Activated CD4-positive, alpha-beta memory T cell treated with anti-CD3 and anti-CD28 coated beads for 36 hours (primary cell): ENCODE data around the gene SHB. TPM values are rescaled to one million over a fixed set of nuclear protein-coding genes. Genes with fewer than 3 reads are reported as not detected.

Experiments
- CTCF ChIA-PET: fragments of 350-600 bp; sonication (Branson Sonifier 250); formaldehyde crosslinking; loops from one replicate; lab custom pipeline; 2021; ENCODE audit warnings: antibody characterized with exemption, inconsistent platforms; lab: Charles Lee
- POLR2A ChIA-PET: fragments of 350-600 bp; sonication (Branson Sonifier 250); formaldehyde crosslinking; loops from one replicate; lab custom pipeline; 2021; ENCODE audit warnings: antibody characterized with exemption; lab: Charles Lee
- DNase-seq: peaks from one replicate; pipeline ENCODE4 v3.0.0-alpha.2; 2020
- H3K27ac Mint-ChIP-seq: one replicate; pipeline ENCODE4 v1.8.0; 2021; ENCODE audit warnings: mixed read lengths
- H3K27me3 Mint-ChIP-seq: one replicate; pipeline ENCODE4 v1.8.0; 2021; ENCODE audit warnings: mixed read lengths
- H3K36me3 Mint-ChIP-seq: one replicate; pipeline ENCODE4 v1.8.0; 2021; ENCODE audit warnings: mixed read lengths
- H3K4me1 Mint-ChIP-seq: one replicate; pipeline ENCODE4 v1.8.0; 2021; ENCODE audit warnings: low read depth, mixed read lengths
- H3K4me3 Mint-ChIP-seq: one replicate; pipeline ENCODE4 v1.8.0; 2021; ENCODE audit warnings: mild to moderate bottlenecking, mixed read lengths
- H3K9me3 Mint-ChIP-seq: one replicate; pipeline ENCODE4 v1.8.0; 2021; ENCODE audit warnings: mixed read lengths
- intact Hi-C: fragments of 100-400 bp; cut with micrococcal nuclease; formaldehyde crosslinking; loops from one replicate; pipeline ENCODE4 v1.15.1; 2023
- total RNA-seq, 2 experiments: library from RNA; stranded (reverse); gene quantifications; one replicate each; pipeline ENCODE4 v1.2.3, GENCODE V29; 2021

Gene SHB
- total RNA-seq, 2 experiments from 2014 or later, result 1.1 to 1.2 TPM

DNA sequence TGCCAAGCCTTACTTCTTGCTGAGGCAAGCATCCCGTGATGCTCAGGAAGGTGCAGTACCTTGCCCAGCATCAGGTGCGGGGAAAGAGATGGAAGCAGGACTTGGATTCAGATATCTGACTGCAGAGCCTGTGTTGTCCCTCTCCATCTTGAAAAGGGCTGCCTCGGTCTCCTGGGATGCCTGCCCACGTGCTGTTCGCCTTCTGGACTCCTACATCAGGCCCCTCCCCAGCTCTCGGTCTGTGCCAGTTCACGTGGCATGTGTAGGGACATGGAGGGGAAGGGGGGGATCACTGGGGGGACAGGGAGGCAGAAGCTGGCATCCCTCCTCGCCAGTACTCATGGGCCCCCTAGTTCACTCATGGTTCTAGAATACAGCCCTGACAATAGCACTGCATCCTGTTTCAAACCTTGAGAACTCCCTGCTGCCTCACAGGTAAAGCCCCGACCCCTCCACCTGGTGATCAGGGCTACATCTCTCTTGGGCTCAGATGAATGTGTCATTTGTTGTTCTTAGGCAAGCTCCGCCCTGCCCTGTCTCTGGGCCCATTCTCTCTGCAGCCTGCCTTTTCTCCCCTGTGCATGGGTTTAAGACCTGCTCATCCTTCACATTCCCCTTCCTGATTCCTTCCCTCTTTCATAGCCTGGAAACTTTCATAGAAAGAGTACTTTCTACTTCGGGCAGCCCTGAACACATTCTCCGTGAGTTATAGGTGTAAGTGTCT, 126.2 kb downstream of the SHB start:
- CTCF ChIA-PET, result interaction anchor here (0.6 kb wide), 1 partner anchor 23 kb away, joined by 3 read pairs; no protein-coding TSS in a partner anchor
- H3K36me3 Mint-ChIP-seq, result no peaks in the 10 kb centered on the region
- intact Hi-C loops, result no loop called here
- no peak overlapping the region for H3K4me3 Mint-ChIP-seq
- H3K27me3 Mint-ChIP-seq, result no peaks in the 10 kb centered on the region
- POLR2A ChIA-PET, result no interaction called here
- H3K27ac Mint-ChIP-seq, result no peak overlapping the region
- no peaks in the 10 kb centered on the region for H3K9me3 Mint-ChIP-seq
- H3K4me1 Mint-ChIP-seq, result no peaks in the 10 kb centered on the region
- DNase-seq, result no peak

DNA sequence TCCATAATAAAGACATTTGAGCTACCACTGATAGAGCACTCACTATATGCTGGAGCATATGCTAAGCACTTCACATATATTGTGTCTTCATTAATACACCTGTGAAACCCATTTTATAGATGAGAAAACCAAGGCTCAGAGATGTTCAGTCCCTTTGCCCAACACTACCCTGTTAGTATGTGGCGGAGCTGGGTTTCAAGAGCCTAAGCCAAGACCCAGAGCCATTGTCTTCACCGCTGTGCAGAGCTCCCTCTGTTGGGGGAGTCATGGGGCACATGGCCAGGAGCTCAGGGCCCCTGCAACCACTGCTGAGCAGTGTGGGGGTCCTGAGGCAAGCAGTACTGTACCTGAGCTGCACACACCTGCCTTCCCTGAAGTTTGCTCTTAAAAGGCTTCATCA, 127.8 kb downstream of the SHB start:
- intact Hi-C loops, result no loop called here
- ChIA-PET POLR2A (no interaction called here), CTCF (interaction anchor here (1.2 kb wide), 1 partner anchor 27 kb away, joined by 4 read pairs; no protein-coding TSS in a partner anchor)
- Mint-ChIP-seq H3K36me3 (no peaks in the 10 kb centered on the region), H3K27ac (no peak overlapping the region), H3K4me1 (no peaks in the 10 kb centered on the region), H3K27me3 (no peaks in the 10 kb centered on the region), H3K9me3 (no peaks in the 10 kb centered on the region), H3K4me3 (no peak overlapping the region)
- no peak for DNase-seq

DNA sequence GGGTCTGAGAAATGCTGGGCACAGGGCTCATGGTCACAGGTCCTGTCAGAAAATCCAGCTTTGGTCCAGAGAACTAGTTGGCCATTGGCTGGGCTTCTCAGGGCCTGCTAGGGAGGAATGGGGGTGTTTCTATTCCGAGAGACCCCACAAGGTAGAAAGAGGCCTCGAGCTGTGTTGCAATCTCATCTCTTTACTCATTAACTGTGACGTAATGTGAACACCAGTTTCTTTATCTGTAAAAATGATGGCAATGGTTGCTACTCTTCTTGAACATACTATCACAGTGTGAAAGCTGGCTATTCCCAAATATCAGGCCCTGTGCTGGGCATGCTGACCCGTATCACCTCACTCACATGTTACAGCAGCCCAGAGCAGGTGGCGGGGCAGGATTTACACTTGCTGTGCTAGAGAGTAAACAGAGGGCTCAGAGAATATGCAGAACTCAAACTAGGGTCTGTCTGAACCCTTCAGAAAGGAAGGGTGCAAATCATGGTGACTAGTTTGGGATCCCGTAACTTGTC, 129.4 kb downstream of the SHB start:
- no peak overlapping the region for H3K27ac Mint-ChIP-seq
- H3K36me3 Mint-ChIP-seq, result no peaks in the 10 kb centered on the region
- ChIA-PET CTCF (no interaction called here), POLR2A (no interaction called here)
- intact Hi-C loops, result no loop called here
- H3K4me1 Mint-ChIP-seq, result no peaks in the 10 kb centered on the region
- H3K27me3 Mint-ChIP-seq, result no peaks in the 10 kb centered on the region
- no peak for DNase-seq
- H3K9me3 Mint-ChIP-seq, result no peaks in the 10 kb centered on the region
- H3K4me3 Mint-ChIP-seq, result no peak overlapping the region

DNA sequence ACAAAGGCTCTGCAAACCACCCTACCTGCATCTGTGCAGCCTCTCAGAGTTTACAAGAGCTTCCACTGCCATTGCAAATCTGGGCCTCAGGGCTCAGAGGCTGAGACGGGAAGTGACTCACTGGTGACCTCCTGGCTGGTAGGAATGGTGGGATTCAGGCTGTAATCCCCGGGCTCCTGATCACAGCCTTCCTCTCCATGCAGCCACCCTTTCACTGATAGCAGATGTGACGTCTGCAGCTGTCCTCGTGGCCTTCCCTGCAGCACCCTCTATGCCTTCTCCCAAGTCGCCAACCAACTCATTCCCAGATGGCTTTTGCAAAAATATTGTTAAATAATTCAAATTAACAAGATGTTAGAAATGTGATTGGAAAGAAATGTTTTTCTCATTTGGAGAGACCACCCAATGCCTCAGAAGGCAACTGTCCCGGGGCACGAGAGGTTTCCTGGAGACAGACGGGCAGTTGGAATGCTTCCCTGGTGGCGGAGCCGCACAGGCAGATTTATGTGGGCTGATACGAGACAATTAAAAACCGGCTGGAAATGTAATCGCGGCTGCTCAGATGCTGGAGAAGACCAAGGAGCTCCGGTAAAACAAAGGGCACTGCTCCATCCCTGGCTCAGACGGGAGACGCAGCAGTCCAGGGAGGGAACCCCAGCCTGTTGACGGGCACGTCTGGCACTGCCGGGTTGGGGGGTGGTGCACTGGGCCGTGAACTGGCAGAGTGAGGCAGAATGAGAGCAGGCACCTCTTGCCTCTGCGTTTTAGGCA, 130.7 kb downstream of the SHB start:
- Mint-ChIP-seq H3K4me3 (no peak overlapping the region), H3K9me3 (no peaks in the 10 kb centered on the region)
- no peak for DNase-seq

DNA sequence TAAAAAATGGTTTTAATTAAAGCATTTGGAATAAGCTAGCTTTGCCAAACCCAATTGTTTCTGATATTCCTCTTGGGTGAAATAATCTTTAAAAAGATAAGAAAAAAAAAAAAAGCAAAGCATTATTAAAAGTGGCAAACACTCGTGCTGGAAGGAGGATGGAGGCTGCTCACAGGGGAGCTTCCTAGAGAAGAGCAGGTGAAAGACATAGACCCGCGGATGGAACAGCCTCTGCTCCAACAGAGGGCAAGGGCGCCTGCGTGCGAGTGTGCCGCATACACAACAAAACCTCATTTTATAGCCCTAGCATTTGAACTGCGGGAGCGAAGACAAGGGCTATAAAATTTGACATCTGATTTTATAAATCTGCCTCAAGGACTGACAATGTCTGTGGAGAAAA, 131.7 kb downstream of the SHB start:
- intact Hi-C loops, result no loop called here
- H3K4me3 Mint-ChIP-seq, result no peak overlapping the region
- H3K4me1 Mint-ChIP-seq, result no peaks in the 10 kb centered on the region
- no peaks in the 10 kb centered on the region for H3K36me3 Mint-ChIP-seq
- no peaks in the 10 kb centered on the region for H3K27me3 Mint-ChIP-seq
- H3K9me3 Mint-ChIP-seq, result no peaks in the 10 kb centered on the region
- H3K27ac Mint-ChIP-seq, result no peak overlapping the region
- ChIA-PET POLR2A (no interaction called here), CTCF (interaction anchor here (1.1 to 1.6 kb wide), 2 partner anchors 24 to 150 kb away, joined by 4 to 5 read pairs; no protein-coding TSS in a partner anchor)
- no peak for DNase-seq

More for the DNA sequence above, 130.7 kb downstream of the SHB start:
- ChIA-PET CTCF (interaction anchor here (0.9 to 1.6 kb wide), 2 partner anchors 24 to 149 kb away, joined by 3 to 4 read pairs; no protein-coding TSS in a partner anchor), POLR2A (no interaction called here)
- Mint-ChIP-seq H3K27me3 (no peaks in the 10 kb centered on the region), H3K4me1 (no peaks in the 10 kb centered on the region), H3K36me3 (no peaks in the 10 kb centered on the region), H3K27ac (no peak overlapping the region)
- intact Hi-C loops, result no loop called here

DNA sequence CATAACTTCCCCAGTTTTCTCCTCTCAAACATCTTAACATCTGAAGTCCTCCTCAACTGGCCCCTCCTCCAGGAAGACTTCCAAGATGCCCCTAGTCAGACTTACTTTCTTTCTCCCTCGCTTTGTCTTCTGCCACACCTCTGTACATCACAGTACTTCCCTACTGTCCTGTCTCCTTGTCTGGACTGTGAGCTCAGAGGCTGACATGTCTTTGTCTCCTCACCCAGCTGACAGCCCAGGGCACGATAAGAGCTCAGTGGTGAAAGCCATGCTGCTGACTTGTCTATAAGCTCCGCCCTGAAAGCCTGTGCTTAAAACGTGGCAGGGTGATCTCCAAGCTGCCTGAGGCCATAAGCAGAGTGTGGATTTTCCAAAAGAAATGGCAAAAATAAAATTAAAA, 132.1 kb downstream of the SHB start:
- CTCF ChIA-PET, result interaction anchor here (1.1 to 1.6 kb wide), 2 partner anchors 23 to 151 kb away, joined by 4 to 5 read pairs; no protein-coding TSS in a partner anchor
- no peak overlapping the region for H3K4me3 Mint-ChIP-seq
- no peaks in the 10 kb centered on the region for H3K4me1 Mint-ChIP-seq
- H3K9me3 Mint-ChIP-seq, result no peaks in the 10 kb centered on the region
- H3K27ac Mint-ChIP-seq, result no peak overlapping the region
- DNase-seq, result no peak
- no peaks in the 10 kb centered on the region for H3K27me3 Mint-ChIP-seq
- intact Hi-C loops, result no loop called here
- no peaks in the 10 kb centered on the region for H3K36me3 Mint-ChIP-seq
- POLR2A ChIA-PET, result no interaction called here

DNA sequence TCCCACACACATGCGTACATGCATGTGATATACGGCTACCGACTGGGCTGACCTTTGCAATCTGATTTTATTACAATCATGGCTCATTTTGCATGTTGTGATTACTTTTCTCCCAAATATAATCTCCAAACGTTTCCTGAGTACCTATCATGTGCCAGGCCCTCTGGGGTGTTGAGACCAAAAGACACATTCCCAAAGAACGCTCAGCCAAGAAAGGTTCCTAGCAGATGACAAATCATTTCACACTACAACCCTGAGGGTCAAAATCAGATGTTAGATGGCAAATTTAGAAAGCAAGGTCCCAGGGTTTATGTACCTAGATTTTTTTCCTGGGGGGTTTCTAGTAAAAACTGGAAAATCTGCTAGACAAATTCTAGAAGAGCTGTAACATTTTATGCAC, 132.7 kb downstream of the SHB start:
- Mint-ChIP-seq H3K27ac (no peak overlapping the region), H3K36me3 (no peaks in the 10 kb centered on the region), H3K4me1 (no peaks in the 10 kb centered on the region), H3K9me3 (no peaks in the 10 kb centered on the region), H3K27me3 (no peaks in the 10 kb centered on the region), H3K4me3 (no peak overlapping the region)
- ChIA-PET CTCF (interaction anchor here (1.1 to 1.6 kb wide), 2 partner anchors 23 to 151 kb away, joined by 4 to 5 read pairs; no protein-coding TSS in a partner anchor), POLR2A (no interaction called here)
- no peak for DNase-seq
- intact Hi-C loops, result no loop called here

DNA sequence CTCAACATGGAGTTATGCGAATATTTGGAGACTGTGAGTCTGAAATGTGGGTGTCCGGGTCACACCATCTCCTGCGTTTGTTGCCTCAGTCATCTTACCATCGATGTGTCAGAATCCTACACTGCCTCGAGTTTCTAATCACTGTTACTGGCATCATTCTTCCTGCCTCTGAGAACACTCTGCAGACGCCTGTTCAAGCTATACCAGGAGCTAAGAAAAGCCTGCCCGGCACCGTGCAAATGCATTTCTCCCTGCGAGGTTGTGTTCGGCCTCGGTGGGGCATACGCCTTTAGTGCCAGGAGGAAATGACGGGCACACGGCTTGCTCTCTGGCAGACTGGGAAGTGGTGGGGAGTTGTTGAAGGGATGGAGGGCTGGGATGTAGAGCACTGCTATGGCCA, 133.9 kb downstream of the SHB start:
- no peaks in the 10 kb centered on the region for H3K4me1 Mint-ChIP-seq
- no peak overlapping the region for H3K4me3 Mint-ChIP-seq
- POLR2A ChIA-PET, result no interaction called here
- CTCF ChIA-PET, result interaction anchor here (1.4 kb wide), 1 partner anchor 22 kb away, joined by 6 read pairs; no protein-coding TSS in a partner anchor
- no peaks in the 10 kb centered on the region for H3K36me3 Mint-ChIP-seq
- DNase-seq, result no peak
- H3K27ac Mint-ChIP-seq, result no peak overlapping the region
- no peaks in the 10 kb centered on the region for H3K27me3 Mint-ChIP-seq
- peaks cover 3% of the 10 kb centered on the region for H3K9me3 Mint-ChIP-seq
- intact Hi-C loops, result no loop called here

DNA sequence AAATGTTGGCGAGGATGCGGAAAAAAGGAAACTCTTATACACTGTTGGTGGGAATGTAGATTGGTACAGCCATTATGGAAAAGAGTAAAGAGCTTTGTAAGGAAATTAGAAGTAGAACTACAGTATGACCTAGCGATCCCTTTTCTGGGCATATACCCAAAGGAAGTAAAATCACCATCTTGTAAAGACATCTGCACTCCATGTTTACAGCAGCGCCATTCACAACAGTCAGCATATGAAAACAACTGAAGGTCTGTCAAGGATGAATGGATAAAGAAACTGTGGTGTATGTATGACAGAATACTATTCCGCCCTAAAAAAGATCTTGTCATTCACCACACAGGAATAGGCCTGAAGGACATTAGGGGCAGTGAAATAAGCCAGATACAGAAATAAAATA, 137.4 kb downstream of the SHB start:
- DNase-seq, result no peak
- Mint-ChIP-seq H3K4me3 (no peak overlapping the region), H3K36me3 (no peaks in the 10 kb centered on the region), H3K27ac (no peak overlapping the region), H3K4me1 (no peaks in the 10 kb centered on the region), H3K9me3 (peaks cover 3% of the 10 kb centered on the region), H3K27me3 (no peaks in the 10 kb centered on the region)
- intact Hi-C loops, result no loop called here
- ChIA-PET CTCF (interaction anchor here (1.5 kb wide), 1 partner anchor 17 kb away, joined by 4 read pairs; no protein-coding TSS in a partner anchor), POLR2A (no interaction called here)

DNA sequence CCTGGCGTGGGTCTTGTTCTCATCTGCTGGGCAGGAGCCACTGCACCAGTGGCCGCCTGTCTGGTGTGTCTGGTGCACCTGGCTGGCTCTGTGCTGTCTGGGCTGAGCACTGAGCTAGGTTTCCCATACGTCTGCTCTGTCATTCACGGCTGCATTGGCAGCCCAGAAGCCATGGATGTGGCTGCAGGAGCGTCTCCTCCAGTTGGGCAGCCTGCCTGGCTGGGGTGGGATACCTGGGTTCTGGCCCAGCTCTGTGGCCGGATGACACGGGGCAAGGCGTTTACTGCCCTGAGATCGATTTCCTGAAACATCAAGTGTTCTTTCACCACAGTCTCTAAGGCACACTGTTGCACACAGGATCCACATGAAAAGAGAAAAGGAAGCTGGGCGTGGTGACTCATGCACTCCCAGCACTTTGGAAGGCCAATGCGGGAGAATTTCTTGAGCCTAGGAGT, 139.6 kb downstream of the SHB start:
- no peak overlapping the region for H3K4me3 Mint-ChIP-seq
- ChIA-PET CTCF (interaction anchor here (1.0 kb wide), 2 partner anchors 16 to 159 kb away, joined by 3 read pairs; no protein-coding TSS in a partner anchor), POLR2A (no interaction called here)
- peaks cover 3% of the 10 kb centered on the region for H3K9me3 Mint-ChIP-seq
- intact Hi-C loops, result no loop called here
- H3K36me3 Mint-ChIP-seq, result no peaks in the 10 kb centered on the region
- no peaks in the 10 kb centered on the region for H3K27me3 Mint-ChIP-seq
- no peak for DNase-seq
- H3K4me1 Mint-ChIP-seq, result peaks cover 2% of the 10 kb centered on the region
- no peak overlapping the region for H3K27ac Mint-ChIP-seq

DNA sequence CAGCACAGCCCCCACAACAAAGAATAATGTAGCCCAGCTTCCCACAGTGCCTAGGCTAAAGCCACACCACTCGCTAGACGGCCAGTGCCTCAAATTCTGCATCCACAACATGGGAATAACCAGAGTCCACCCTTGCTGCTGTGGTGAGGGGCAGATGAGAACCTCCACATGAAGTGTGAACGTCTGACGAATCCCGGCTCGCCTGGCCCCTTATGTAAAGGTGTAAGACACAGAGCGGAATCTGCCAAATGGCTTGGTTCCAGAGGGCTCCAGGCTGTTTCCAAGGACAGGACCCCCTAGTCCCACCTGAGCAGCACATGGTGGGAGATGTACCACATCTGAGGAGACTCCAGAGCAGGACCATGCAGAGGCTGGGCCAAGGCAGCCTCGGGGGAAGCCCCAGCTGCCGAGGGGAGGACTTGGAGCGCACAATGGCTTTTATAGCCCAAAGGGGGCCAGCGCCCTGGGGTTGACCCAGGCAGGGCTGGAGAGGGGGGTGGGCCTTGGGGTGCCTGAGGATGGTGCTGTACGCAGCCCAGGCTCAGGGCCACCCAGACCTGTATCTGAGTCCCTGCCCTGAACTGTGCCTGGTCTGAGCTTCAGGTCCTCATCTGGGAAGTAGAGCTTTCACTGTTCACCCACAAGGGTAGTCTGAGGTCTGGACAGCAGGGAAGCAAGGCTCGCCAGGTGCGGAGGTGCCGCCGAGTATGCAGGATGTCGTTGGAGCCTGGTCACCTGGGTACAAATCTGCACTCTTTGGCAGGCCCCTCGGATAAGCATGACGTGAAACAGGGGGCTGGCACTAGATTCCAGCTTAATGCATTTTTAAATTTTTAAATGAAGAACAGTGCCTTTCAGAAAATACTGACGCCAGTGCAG, 140.2 kb downstream of the SHB start:
- ChIA-PET CTCF (interaction anchor here (1.0 kb wide), 2 partner anchors 15 to 159 kb away, joined by 3 read pairs; no protein-coding TSS in a partner anchor), POLR2A (no interaction called here)
- intact Hi-C loops, result no loop called here
- H3K4me1 Mint-ChIP-seq, result peaks cover 2% of the 10 kb centered on the region
- no peak overlapping the region for H3K27ac Mint-ChIP-seq
- DNase-seq, result no peak
- no peaks in the 10 kb centered on the region for H3K36me3 Mint-ChIP-seq
- peaks cover 3% of the 10 kb centered on the region for H3K9me3 Mint-ChIP-seq
- H3K4me3 Mint-ChIP-seq, result no peak overlapping the region
- no peaks in the 10 kb centered on the region for H3K27me3 Mint-ChIP-seq
